Fibroblast of pulmonary artery (primary cell): ENCODE measurements around the gene BCL2L2.

Source experiments
- DNase-seq: peaks from one replicate; pipeline ENCODE4 v3.0.0-alpha.2; 2010; ENCODE audit warnings: low read depth
- H3K4me3 ChIP-seq: replicated peaks from 2 replicates; pipeline ENCODE4 v1.5.1; 2011; ENCODE audit warnings: low read depth, mild to moderate bottlenecking, control low read depth, low read length, moderate library complexity
- CTCF ChIP-seq: IDR thresholded peaks from 2 replicates; pipeline ENCODE4 v1.5.1; 2011; ENCODE audit warnings: mild to moderate bottlenecking, control low read depth, low read length, inconsistent platforms; ENCODE audit errors: missing control alignments

The BCL2L2 gene

GRCh38 chr14:23359722-23360447, 53.3 kb downstream of the BCL2L2 start:
- no peak for TF ChIP-seq CTCF
- H3K4me3 ChIP-seq, result no peak overlapping the region
- no peak for DNase-seq

- DNase-seq, result no peak
- no peak for TF ChIP-seq CTCF
- H3K4me3 ChIP-seq, result no peak overlapping the region
Measured at GRCh38 chr14:23360496-23360895, 53.9 kb downstream of the BCL2L2 start.

- DNase-seq, result peak; percentile 46
- no peak overlapping the region for H3K4me3 ChIP-seq
- TF ChIP-seq CTCF, result no peak
Measured at GRCh38 chr14:23361320-23361719, 54.7 kb downstream of the BCL2L2 start.
